NCI-H2107 treated with DMSO at 0.1 percent for 48 hours (cell line): Measurements from ENCODE around the gene COL9A1.

ENCODE experiments used
- DNase-seq: peaks from one replicate; lab custom pipeline; 2025; ENCODE audit not compliant: unreplicated experiment; lab: John Stamatoyannopoulos, UW

COL9A1 gene

GRCh38 chr6:70289299-70289698 is 13.6 kb downstream of the COL9A1 start:
- peak; percentile 10 for DNase-seq

DNA sequence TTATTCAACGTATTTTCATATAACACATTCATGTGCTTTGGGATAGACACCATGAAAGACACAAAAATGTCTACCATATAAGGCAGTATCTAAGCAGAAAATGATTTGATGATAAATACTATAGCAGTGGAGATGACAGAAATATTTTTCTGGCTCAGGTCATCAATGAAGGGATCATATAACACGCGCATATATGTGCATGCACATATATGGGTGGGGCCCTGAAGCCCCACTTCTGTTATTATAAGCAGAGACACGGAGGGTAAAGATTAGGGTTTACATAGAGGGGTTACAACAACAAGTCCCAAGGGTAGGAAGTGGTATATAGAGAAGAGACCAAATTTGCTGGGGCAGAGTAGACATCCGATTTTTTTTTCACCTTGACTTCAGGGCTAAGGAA is 16.0 kb downstream of the COL9A1 start:
- no peak for DNase-seq

GRCh38 chr6:70285201-70285600 is 17.7 kb downstream of the COL9A1 start:
- no peak for DNase-seq

DNA sequence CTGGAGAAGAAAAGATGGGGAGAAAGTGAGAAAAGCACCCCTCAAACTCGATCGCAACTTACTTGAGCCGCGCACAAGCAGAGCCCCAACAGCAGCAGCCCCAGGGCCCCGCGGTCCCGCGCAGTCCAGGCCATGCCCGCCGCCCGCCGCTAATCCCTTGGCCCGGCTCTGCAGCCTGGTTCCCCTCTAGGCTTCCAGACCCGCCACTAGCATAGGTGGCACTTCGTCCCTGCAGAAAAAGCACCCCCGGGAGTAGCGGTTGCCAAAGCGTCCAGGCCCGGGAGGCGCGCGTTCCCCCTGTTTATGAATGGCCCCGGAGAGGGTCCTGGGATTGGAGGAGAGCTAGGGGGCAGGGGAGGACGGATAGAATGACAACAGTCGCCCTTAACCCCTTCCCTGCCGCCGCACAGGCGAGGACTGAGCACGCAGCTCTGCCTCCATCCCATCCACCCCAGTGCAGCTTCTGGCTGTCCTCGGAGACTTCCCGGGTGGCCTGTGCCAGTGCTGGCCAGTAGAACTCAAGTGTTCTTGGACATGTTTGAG is 19.9 kb downstream of the COL9A1 start:
- DNase-seq: no peak

DNA sequence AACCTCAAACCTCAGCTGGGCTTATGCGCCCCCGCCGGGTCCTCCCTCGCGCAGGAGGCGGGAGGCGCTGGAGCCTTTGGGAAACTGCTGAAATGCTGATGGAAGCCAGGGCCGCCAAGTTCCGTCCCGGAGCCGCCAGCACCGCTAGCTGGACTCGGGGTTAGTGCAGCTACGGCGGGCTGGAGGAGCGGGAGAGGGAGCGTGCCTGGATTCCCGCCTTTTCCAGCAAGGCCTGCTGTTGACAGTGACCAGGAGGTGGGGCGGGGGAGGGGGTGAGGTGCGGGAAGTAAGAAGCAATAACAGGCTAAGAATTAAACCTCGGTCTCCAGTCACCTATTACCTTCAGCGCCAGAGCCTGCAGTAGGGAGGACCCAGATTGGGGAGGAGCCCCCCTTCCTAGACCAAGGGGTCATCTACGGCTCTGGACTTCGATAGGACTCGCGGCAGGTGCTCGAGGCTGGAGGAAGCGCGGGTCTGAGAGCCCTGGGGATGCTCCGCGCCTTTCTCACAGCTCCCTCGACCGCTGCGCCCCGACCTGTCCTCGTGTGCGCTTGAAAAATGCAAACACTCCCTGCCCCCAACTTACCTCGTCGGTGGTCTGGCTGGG is 20.5 kb downstream of the COL9A1 start:
- DNase-seq: no peak

DNA sequence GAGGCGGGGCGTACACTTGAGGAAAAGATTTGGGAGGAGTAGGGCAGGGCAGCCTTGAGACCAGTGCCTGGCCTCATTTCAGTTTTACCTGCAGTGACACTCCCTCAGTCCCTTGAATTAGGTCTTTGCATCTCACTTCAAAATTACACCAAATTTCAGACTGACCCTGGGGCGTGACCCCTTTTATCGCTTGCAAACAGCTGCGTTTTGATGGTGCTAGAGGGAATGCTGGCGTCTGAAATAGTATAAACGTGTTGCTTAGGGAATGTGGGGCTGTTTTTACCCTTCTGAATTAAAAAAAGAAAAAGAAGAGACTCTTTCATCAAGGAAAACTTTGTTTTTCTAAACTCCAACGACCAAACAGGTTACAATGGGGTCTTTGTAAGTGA is 21.0 kb downstream of the COL9A1 start:
- DNase-seq: no peak

- DNase-seq: peak; percentile 82
Measured at GRCh38 chr6:70280400-70280853, 22.5 kb downstream of the COL9A1 start.

DNA sequence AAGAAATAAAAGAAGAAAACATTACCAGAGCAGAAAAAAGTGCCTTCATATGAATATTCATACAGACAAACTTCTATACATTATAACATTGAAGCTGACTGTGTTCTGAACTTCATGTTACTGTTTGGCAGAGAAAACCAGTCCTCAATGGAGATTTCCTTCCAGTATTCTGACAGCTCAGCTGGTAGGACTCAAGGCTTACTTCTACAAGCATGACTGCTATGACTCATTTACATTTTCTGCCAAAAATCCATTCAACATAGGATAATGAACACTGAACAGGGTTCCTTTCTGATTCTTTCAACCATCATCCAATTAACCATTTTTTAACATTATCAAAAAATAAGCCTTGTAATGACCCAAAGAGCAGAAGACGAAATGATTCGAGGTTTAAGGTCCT is 25.4 kb downstream of the COL9A1 start:
- no peak for DNase-seq

GRCh38 chr6:70274338-70274737 is 28.5 kb downstream of the COL9A1 start:
- no peak for DNase-seq

GRCh38 chr6:70272071-70272470 is 30.8 kb downstream of the COL9A1 start:
- DNase-seq: no peak

- no peak for DNase-seq
Measured at GRCh38 chr6:70270287-70271005, 32.4 kb downstream of the COL9A1 start.

DNA sequence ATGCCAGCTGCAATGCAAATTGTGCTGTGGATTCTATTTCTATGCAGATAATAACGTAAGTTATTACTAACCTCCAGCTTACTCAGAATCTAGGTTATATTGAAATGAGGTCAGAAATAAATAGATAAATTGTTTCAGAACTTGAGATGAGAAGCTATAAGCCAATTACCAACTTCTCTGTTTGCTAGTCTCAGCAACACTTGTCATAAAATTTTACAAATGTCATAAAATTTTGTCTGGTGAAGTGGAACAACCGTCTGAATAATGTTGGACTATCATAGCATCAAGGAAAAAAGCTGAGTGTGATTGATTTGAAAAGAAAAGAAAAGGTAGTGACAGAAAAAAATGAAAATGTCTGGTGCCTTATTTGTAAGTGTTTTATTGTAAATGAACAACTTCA is 36.7 kb downstream of the COL9A1 start:
- DNase-seq: no peak

DNA sequence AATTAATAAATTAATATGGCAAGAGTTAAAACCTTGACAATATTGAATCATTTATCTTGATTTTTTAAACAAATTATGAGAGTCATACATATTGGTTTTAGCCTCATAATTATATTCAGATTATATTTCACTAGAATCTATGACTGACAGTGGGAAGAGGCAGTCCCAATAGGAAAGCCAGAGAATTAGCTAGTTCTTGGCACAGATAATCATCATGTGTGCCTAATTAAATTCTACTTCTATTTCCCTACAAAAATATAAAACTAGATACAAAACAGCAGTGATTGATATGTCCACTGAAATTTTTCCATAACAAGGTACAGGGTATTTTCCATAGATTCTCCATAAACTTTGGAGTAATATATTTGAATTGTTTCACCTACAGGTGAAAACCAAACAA is 38.6 kb downstream of the COL9A1 start:
- no peak for DNase-seq

GRCh38 chr6:70258483-70258882 is 44.4 kb downstream of the COL9A1 start:
- no peak for DNase-seq

GRCh38 chr6:70257768-70258273 is 45.1 kb downstream of the COL9A1 start:
- no peak for DNase-seq

GRCh38 chr6:70254784-70255183 is 48.1 kb downstream of the COL9A1 start:
- DNase-seq: no peak

DNA sequence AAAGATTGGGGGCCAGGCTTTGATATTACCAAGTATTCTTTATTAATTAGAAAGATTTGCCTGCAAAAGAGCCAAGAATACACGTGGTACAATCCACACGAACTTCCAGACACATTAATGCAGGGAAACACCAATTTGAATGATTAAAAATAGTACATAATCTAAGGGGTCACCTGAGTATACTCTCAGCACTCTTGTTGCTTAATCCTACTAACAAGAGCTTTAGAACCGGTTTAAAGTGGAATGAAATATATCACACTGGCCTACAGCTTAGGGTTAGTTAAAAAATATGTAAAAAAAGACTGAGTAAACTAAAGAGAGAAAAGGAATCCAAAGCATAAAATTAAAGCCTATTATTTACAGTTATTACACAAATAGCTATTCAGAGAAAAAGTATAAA is 49.0 kb downstream of the COL9A1 start:
- DNase-seq: no peak

DNA sequence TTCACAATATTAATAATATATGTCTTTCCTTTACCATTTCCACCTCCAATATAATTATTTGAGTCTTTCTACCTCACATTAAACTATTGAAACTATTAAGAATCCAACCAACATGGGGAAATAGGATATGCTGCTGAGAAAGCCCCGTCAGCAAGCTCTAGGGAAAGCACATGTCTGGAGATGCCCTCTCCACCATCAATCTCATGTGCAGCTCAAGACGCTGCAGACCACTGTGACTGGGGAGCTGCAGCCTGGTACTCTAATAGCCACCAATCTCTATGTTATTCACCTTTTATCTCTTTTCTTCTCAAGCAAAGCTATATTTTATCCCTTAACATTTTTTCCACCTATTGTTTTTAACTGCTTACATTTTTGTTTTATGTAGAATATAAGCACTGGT is 50.3 kb downstream of the COL9A1 start:
- DNase-seq: no peak

DNA sequence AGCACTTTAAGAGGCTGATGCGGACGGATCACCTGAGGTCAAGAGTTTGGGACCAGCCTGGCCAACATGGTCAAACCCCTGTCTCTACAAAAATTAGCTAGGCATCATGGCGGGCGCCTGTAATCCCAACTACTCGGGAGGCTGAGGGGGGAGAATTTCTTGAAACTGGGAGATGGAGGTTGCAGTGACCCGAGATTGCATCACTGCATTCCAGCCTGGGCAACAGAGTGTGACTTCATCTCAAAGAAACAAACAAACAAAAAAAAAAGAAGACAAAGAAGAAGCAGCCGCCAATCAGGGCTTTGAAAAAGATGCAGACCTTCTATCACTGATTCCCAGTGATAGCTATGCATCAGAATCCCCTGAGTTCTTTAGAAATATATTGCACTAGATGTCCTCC is 56.8 kb downstream of the COL9A1 start:
- no peak for DNase-seq

DNA sequence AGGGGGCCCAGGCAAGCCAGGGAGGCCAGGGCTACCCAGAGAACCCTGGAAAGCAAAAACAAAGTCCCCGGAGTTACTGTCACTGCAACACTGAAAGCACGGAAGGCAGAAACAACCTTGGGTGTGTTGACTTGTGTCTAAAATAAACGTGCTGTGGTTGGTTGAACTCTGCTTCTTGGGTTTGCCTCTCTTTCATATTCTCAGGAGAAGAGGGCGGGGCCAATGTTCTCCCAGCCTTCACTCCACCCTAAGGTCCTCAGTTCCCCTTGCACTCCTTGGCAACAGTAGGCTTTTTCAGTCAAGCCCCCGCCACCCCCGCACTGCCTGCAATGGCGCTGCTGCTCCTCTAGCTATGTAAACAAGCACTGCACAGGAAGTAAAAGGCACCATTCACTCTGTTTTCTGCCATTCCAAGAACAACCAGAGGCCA is 60.9 kb downstream of the COL9A1 start:
- no peak for DNase-seq

DNA sequence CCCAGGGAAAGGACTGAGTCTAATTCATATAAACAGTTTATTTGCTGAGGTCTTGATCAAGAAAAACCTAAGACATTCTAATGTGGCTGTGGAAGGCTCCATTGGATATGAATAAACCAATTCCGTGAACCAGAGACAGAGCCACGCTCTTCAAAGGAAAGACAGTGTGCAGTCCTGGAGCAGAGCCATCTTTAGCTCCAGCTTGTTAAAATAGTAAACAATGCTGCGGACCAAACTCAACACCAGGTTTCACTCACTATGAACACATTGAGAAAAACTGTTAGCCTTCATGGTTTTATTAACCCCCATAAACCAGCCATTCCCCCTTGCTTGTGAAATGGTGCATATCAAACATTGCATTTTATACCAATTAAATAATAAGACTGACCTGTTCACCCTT is 61.9 kb downstream of the COL9A1 start:
- DNase-seq: no peak

GRCh38 chr6:70236343-70236742 is 66.5 kb downstream of the COL9A1 start:
- no peak for DNase-seq
